Measurements from ENCODE around the gene IRF7. TPM values are rescaled to one million over a fixed set of nuclear protein-coding genes. Genes with fewer than 3 reads are reported as not detected.

Gene IRF7
- total RNA-seq, 2 donors from 2014 or later = 33.8 to 45.4 TPM

- TF ChIP-seq, protein P1, sequence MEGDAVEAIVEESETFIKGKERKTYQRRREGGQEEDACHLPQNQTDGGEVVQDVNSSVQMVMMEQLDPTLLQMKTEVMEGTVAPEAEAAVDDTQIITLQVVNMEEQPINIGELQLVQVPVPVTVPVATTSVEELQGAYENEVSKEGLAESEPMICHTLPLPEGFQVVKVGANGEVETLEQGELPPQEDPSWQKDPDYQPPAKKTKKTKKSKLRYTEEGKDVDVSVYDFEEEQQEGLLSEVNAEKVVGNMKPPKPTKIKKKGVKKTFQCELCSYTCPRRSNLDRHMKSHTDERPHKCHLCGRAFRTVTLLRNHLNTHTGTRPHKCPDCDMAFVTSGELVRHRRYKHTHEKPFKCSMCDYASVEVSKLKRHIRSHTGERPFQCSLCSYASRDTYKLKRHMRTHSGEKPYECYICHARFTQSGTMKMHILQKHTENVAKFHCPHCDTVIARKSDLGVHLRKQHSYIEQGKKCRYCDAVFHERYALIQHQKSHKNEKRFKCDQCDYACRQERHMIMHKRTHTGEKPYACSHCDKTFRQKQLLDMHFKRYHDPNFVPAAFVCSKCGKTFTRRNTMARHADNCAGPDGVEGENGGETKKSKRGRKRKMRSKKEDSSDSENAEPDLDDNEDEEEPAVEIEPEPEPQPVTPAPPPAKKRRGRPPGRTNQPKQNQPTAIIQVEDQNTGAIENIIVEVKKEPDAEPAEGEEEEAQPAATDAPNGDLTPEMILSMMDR (IDR thresholded peaks at IDR 0.05) = no peak
- Histone ChIP-seq H3K27me3 (replicated peaks; ENCODE audit: insufficient read depth) (no peaks in the 10 kb centered on the region), H3K27ac (no peak within 1 kb of the TSS), H3K4me1 (ENCODE audit: control insufficient read depth in 1 of 2, low read depth in 2 of 2) (peaks cover 4 to 15% of the 10 kb centered on the region in 2 donors), H3K36me3 (peaks cover 3% of the 10 kb centered on the region), H3K9me3 (no peaks in the 10 kb centered on the region), H3K4me3 (peak within 1 kb of the TSS; percentile 54)
- DNase-seq (ENCODE audit: low spot score) (no peak), ATAC-seq (ENCODE audit: insufficient number of reproducible peaks, low FRiP score, low read depth) (no peak)
Observed at GRCh38 chr11:636511-637332, 21.0 kb upstream of the IRF7 start, which contains the start of gene DRD4. Gene DRD4, plus strand, starts transcription at chr11:637269. Its CDS starts 36 bp downstream, at chr11:637305.

GRCh38 chr11:635945-636510, 20.3 kb upstream of the IRF7 start:
- Histone ChIP-seq H3K36me3 (peaks cover 3% of the 10 kb centered on the region), H3K9me3 (no peaks in the 10 kb centered on the region), H3K4me1 (ENCODE audit: control insufficient read depth in 1 of 2, low read depth in 2 of 2) (peaks cover 4 to 15% of the 10 kb centered on the region in 2 donors), H3K4me3 (no peak overlapping the region), H3K27me3 (replicated peaks; ENCODE audit: insufficient read depth) (no peaks in the 10 kb centered on the region), H3K27ac (no peak overlapping the region)
- TF ChIP-seq, protein P1 (IDR thresholded peaks at IDR 0.05) = no peak
- ATAC-seq (ENCODE audit: insufficient number of reproducible peaks, low FRiP score, low read depth) (no peak), DNase-seq (ENCODE audit: low spot score) (no peak)

DNA sequence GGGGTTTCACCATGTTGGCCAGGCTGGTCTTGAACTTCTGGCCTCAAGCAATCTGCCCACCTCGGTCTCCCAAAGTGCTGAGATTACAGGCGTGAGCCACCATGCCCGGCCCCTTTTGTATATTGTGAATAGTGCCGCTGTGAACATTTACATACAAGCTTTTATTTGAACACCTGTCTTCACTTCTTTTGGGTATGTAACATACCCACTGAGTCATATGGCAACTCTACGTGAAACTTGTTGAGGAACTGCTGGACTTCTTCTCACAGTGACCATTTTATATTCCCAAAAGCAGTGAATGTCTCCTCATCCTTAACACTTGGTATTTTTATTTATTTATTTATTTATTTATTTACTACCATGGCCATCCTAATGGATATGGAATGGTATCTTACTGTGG, 15.1 kb upstream of the IRF7 start:
- Histone ChIP-seq H3K27ac (no peak overlapping the region), H3K4me3 (no peak overlapping the region), H3K27me3 (replicated peaks; ENCODE audit: insufficient read depth) (no peaks in the 10 kb centered on the region), H3K36me3 (no peaks in the 10 kb centered on the region), H3K4me1 (ENCODE audit: control insufficient read depth in 1 of 2, low read depth in 2 of 2) (peaks cover 0 to 13% of the 10 kb centered on the region in 2 donors), H3K9me3 (no peaks in the 10 kb centered on the region)
- ATAC-seq (ENCODE audit: insufficient number of reproducible peaks, low FRiP score, low read depth) (no peak), DNase-seq (ENCODE audit: low spot score) (no peak)
- TF ChIP-seq, protein P1 (IDR thresholded peaks at IDR 0.05) = no peak

GRCh38 chr11:629237-629583, 13.5 kb upstream of the IRF7 start:
- Histone ChIP-seq H3K4me3 (peak overlapping the region; percentile 54), H3K36me3 (no peaks in the 10 kb centered on the region), H3K4me1 (ENCODE audit: control insufficient read depth in 1 of 2, low read depth in 2 of 2) (peaks cover 0 to 13% of the 10 kb centered on the region in 2 donors), H3K27me3 (replicated peaks; ENCODE audit: insufficient read depth) (no peaks in the 10 kb centered on the region), H3K27ac (peak overlapping the region; percentile 72 to 80), H3K9me3 (no peaks in the 10 kb centered on the region)
- TF ChIP-seq, protein P1 (IDR thresholded peaks at IDR 0.05) = no peak
- DNase-seq (ENCODE audit: low spot score) (no peak), ATAC-seq (ENCODE audit: insufficient number of reproducible peaks, low FRiP score, low read depth) (no peak)

- H3K27ac ChIP-seq = peak overlapping the region; percentile 72 to 80
- no peaks in the 10 kb centered on the region for H3K27me3 ChIP-seq (replicated peaks; ENCODE audit: insufficient read depth)
- H3K4me1 ChIP-seq (ENCODE audit: control insufficient read depth in 1 of 2, low read depth in 2 of 2) = peaks cover 0 to 13% of the 10 kb centered on the region in 2 donors
- DNase-seq (ENCODE audit: low spot score) (no peak), ATAC-seq (ENCODE audit: insufficient number of reproducible peaks, low FRiP score, low read depth) (no peak)
- no peak overlapping the region for H3K4me3 ChIP-seq
- TF ChIP-seq, protein P1 (IDR thresholded peaks at IDR 0.05) = no peak
- H3K9me3 ChIP-seq = no peaks in the 10 kb centered on the region
- H3K36me3 ChIP-seq = no peaks in the 10 kb centered on the region
Observed at GRCh38 chr11:628056-628455, 12.3 kb upstream of the IRF7 start.

All from thoracic aorta (tissue), 2 donors.